CD4-positive, alpha-beta T cell treated with Interferon alpha-2 for 1 hour (primary cell): ENCODE measurements around the gene IRX2.

Experiments used
- DNase-seq, 2 donors: peaks; one replicate each; pipeline ENCODE4 v3.0.0-alpha.2; 2020 to 2022

The IRX2 gene

DNA sequence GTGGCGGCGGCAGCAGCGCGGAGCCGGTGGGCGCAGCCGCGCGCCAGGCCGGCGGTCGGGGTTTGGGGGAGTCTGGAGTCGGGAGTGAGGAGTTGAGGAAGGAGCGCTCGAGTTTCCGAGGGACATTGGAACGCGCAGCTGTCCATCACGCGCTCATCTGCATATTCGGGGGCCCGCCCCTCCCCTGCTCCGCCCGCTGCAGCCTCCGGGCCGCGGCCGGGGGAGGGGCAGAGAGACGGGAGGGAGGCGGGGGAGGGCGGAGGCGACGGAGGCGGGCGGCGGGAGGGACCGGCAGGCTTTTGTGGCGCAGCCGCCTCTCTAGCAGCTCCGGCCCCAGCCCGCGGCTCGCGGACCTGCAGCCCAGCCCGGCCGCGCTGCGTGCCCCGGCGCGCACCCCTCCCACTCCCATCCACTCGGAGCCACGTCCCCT, at the start of gene IRX2:
IRX2 (minus strand) TSS at position 86 of the 430 bp plus-strand sequence. CDS start 264 bp downstream, outside the sequence.
- no peak for DNase-seq

DNA sequence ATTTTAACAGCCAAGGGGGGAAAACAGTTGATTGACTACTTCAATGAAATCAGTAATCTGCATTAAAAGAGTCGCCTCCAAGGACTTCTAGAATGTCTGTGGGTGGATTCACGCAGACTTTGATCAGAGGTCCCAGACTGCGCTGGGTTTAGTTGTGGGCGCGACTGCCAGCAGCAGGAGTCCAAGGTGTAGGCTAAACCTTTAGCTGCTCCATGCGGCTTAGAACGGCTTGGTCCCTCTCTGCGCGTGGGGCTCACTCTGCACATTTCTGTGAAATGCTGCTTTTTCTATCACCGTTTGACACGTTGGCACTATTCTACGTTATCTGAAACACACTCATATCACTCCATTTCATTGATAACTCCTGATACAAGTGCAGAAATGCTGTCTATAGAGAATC, 48.6 kb upstream of the IRX2 start:
- no peak for DNase-seq

DNA sequence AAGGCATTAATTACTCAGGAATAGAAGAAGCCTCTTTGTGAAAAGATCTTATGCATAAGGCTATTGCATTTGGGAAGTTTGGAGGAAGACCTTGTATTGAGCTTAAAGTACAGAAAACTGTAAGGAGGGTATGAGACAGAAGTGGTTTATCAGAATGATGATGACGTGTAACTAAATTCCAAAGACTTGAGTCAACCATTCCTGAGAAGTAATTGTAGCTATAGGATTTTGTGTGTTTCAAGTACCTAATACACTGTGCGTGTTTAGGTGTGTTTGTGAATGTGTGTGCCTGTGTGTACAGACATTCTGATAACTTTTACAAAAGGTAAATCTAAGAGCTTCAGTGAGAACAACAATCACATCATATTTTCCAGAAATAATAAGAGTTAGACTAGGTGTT, 46.5 kb upstream of the IRX2 start:
- no peak for DNase-seq

DNA sequence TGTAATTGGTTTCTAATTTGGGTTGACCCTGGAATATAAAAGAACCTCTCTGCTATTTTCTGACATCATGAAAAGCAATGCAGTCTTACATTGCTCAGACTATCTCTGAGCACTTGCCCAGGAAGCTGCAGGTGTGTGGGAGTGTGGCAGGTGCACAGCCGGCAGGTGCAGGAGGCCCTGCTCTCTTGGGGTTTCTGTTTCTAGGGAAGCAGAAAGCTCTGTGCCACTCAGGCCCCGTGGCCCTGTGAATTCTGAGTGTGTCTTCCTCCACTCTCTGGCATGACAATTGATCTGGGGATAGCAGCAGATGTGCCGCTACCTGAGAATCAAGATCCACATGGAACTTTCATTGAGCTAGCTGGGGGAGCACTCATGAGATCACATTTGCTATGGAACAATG, 45.7 kb upstream of the IRX2 start:
- DNase-seq: no peak

DNA sequence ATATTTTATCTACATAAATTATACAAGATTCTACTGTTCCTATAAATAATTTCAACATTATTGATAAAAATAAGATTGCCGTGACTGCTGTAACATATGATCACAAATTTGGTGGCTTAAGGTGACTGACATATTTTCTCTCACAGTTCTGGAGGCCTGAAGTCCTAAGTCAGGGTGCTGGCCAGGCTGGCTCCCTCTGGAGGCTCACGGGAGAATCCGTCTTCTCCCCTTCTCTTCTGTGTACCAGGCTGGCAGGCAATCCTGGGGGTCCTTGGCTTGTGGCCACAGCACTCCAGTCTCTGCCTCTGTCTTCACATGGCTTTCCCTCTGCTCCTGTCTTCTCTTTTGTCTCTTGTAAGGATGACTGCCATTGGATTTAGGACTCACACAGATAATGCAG, 31.7 kb upstream of the IRX2 start:
- DNase-seq: no peak

DNA sequence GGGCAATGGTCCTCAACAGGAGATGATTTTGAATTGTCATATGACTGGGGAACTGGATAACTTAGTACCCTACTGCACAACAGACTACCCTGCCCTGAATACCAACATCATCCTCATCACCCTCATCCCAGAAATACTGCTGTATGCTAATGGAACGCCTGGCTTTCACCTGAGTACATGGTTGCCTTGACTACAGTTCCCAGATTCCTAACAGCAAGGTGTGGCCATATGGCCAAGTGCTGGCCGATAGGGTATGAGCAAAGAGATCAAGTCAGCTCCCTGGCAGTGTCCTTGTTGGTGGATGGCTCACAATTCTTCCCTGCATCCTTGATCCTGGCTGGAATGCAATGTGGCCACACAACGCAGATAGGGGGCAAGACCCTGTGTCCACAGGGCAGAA, 31.2 kb upstream of the IRX2 start:
- no peak for DNase-seq

DNA sequence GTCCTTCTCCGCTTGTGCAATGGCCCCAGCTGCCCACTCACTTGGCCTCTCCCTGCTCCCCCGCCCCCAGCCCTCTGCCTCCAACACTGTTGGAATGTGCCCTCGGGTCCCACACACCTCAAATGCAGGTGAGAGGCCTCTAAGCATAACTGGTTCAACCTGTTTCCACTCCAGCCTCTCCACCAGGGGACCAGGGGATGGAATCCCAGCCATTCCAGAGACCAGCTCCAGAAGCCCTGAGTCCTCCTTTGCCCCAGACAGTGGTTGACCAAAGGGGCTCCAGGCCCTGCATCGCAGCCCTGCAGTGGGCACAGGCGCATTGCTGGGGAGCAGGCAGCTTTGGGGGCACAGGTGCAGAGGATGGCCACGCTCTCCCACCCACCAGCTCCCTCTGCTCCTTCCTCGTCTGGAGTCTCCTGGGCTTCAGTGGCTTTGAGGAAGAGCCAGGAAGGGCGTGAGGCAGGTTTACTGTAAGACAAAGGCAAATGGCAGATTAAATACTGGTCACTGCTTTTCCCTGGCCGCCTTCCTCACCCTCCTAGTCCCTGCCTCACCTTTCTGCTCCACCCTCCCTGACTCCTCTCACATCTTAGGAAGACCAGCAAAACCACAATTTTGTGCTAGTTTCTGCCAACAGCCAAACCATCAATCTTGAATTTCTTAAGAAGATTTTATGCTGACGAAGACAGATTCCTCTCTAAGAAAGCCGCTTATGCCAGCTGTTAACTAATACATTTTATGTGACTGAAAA, 29.1 kb upstream of the IRX2 start:
- DNase-seq: no peak

DNA sequence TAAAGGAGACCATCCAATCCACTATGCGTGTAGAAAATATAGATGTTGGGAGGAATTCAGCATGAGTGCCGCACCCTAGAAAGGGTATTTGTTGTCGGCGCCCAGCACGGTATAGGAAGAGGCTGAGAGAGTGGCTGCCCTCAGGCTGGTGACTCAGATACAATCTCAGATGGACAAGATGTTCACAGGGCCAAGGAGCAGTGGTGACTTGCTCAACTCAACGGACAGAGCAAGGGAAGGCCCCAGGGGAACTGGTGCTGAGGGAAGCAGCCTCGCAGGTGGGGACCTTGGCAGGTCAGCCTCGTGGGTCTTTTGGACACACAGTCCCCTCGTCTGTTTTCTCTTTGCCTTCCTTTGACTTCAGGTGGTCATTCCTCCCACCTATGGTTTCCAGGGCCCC, 28.0 kb upstream of the IRX2 start:
- DNase-seq: no peak

DNA sequence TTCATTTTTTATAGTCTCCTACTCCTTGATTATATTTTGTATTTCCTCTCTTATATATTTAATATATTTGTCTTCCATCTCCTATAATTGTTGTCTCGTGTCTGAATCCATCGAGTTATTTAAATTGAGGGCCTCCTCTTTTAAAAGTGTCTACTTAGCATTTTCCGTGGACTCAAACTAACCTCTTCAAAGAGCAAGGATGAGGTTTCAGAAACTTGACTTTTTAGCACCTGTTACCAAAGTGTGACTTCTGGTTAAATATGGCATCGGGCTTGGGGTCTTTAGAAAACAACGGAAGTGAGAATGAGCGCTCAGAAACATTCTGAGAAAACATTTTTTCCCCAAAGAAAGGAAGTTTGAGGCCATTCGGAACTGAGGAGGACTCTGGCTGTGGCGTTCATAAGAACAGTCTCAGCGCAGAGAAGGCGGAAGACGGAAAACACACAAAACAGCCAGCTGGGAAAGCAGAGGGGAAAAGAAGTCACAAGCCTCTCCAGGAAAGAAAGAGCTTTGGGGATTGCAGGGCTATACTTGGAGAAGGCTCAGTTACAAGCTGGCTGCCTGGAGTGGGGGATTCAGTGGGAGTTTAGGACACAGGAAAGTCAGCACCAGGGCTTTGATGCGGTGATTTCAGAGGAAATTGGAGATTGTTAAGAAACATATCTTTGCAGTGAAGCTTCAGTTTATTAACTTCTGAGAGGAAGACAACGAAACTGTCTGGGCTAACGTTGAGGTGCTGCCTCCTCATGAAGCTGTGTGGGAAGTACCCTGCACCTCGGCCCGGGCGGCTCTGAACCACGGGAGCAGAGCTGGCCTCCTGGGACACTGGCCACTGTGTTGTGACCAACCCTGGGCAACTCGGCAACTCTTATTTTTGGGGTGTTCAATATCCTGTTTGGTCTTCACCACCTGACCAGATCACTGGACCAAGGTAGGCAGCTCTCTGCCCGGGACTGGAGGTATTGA, 25.1 kb upstream of the IRX2 start:
- no peak for DNase-seq

DNA sequence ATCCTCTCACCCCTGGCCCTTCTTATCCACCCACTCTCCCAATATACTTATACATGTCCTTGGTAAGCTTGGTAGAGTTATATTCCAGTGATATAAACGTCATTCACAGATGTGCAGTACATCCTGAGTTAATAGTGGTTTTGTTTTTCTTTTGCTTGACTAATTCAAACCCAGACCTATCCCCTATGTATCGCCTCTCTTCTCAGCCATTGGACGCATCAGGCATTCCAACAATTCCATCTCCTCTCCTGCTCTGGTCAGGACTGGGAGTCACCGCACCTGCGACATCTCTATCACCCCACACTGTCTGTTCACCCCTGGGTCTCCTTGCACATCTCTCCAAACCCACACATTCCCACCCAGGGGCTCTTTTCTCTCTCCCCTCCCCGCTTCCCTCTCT, 21.9 kb upstream of the IRX2 start:
- no peak for DNase-seq

DNA sequence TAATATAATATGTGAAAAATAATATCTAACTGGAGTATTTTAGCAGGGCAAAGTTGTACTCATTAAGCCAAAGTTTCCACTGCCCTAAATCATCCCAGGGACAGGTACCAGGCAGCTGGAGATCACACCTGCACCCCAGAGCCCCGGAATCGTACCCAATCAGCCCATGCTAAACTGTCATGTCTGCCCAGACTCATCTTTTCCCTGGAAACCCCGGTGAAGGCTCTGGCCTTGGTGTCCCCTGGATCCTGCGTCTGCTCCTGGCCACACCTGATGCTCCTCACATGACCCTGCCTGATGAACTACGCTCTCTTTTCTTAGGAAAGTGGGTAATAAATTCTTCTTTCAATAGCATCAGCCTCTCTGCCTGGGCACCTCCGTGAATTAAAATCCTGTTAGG, 15.6 kb upstream of the IRX2 start:
- DNase-seq: no peak

DNA sequence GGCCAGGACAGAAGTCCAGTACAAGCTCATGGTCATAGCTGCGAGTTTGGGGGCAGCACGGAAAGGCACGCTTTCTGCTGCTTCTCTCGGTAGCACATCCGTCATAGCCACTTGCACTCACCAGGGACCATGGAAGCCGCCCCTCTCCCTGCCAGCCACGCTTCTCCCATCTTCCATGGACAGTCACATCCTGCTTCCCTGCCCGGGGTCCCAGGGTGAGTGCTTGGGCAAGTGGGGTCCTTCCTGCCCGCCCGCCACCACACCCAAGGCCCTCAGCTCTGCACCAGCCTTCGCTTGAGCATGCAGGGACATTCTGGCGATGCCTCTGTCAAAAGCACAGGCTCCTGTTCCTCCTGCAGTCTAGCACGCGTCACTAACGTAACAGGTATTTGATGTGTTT, 13.1 kb upstream of the IRX2 start:
- DNase-seq: no peak

DNA sequence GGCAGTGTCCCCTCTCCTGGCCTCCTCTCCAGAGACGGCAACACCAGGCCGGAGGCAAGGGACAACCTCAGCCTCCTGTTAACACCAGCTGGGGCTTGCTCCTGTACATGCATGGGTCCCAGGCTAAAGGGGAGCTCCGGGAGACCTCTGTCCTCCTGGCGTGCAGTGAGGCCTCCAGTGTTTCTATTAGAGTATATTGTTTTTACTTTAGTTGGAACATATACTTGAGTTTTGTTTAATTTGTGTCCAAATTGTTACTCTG, 12.0 kb upstream of the IRX2 start:
- DNase-seq: no peak

DNA sequence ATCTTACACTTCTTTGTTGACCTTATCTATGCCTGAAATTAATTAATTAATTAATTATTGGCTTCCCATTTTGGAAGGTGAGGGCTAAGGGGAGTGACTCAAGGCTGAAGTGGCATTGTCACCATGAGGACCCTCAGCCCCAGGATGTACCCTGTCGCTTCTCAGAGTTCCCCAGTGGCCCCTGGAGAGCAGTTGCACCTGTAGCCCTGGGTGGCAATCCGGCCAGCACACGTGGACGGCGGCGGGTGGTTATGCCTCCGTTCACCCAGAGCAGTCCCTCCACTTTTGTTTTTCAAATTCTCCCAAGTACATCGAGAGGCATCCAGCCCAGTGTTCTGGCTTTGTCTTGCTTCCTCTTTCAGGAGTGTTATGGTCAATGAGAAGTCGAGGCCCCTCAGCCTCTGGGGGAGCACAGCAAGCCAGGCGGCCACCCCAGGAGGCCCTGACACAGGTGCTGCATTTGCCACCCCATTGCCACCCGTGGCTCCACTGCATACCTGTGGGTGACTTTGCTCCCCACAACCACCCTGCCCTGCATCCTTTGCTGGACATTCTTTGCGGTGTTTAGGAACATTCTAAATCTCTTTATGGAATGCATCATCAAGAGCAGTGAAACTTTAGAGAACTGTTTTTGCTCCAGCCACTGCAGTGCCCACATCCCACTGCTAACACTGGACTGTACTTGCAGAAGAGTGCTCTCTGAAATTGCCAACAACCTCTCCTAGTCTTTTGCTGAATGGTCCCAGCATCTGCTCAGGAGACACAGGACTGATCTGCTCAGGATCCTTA, 11.5 kb upstream of the IRX2 start:
- no peak for DNase-seq

DNA sequence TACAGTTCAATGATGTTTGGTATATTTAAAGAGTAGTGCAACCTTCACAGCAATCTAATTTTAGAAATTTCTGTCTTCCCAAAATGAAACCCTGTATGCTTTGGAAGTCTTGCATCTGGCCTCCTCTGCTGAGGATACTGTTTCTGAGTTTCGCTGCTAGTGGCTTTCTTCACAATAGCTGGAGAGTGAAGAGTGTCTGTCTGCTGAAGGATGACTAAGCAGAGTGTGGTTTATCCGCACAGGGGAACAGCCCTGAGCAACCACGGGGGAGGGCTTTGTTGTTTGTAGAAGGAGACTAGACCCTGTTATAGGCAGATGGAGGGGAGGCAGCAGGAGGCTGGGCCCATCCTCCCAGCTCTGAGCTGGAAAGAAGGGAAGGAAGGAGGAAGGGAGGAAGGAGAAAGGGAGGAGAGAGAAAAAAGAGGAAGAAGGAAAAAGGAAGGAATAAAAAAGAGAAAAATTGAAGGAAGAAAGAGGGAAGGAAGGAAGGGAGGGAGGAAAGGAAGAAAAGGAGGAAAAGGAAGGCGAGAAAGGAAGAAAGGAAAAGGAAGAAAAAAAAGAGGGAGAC, 10.5 kb upstream of the IRX2 start:
- no peak for DNase-seq

DNA sequence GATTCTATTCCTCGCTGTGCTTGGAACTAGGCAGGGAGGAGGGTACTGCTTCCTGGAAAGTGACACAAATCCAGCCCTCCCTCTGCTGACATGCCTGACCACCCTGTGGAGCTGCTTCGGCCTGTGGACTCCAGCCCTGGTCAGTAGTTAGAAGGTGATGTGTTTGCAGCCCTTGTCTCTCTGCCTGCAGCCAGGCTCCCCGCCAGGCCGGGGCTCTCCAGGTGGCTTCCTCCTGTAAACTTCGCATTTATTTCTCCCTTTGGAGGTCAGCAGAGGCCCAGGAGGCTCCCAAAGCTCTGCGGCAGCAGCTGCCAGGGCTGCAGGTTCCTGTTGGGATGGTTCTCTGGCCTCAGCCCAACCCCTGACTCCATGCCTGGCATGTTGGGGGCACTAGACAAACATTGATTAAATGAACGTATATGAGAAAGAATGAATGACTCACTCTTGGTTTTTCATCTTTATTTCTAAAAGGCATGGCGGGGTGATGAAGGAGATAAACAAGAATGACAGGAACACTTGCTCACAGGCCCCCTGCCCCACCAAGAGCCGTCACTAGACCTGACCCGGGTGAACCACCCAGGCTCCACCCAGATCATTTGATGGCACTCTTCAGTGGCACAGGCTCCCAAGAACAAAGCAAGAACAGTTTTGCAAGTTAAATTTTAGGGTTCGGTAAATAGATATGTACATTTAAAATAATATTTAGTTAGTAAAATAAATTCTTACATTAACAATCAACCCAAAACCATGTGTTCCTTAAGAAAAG, 8.4 kb upstream of the IRX2 start:
- no peak for DNase-seq

DNA sequence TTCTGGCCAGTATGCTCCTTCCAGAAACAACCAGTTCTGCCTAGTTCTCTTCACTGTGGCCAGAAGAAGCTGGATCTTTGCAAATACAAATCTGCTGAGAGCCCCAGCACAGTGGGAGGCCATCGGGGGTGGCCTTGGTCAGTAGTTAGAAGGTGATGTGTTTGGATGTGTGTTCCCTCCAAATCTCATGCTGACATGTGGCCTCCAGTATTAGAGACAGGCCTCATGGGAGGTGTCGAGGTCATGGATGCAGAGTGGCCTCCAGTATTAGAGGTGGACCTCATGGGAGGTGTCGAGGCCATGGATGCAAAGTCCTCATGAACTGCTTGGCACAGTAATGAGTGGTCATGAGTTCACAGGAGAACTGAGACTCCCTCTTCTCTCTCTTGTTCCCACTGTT, 7.6 kb upstream of the IRX2 start:
- DNase-seq: no peak

DNA sequence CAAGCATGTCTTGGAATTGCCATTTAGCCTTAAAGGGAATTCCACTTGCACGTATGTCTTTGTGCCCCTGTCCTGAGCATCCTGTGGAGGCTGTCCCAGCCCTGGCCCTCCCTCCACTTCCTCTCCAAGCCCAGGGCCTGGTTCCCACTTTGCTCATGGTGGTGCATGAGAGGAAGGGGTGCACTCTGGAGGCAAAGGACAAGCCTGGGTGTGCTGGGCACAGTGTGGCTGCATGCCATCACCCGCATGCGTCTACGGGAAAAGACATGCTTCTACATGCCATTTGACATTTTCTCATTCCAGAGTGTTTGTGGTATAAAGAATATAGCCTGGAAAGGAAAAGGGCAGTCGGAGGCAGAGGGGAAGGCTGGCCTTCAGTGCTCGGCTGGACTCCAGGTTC, 7.2 kb upstream of the IRX2 start:
- DNase-seq: no peak

DNA sequence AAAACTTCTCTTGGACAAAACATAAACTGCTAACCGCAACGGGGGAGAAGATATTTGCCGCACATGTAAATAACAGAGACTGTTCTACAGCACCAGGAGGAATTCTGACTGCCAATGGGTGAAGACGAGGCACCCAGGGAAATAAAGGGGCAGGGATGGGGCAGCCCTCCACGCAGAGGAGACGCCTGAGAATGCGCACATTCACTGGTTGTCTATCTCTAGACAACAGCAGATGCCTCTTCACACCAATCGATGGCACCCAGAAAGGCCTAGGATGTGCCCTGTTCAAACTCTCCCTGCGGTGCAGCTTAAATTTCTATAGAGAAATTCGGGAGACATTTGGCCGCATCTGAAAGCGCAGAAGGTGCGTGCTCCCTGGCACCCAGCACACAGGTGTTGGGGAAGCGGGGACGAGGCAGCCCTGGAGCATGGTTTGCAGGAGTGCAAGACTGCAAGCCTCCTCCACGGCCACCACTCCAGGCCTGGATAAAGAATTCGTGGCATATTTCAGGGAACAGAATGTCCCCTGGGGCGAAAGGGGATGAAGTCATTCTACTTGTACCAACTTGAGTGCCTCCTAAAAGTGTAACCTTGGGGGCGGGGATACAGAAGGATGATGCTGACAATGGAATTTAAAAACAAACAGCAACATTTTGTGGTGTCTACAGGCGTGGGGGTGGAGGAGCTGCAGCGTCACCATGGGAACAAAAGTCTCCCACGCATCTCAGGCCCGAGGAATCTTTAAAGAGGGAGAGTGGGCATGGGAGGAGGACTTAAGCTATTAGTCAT, 6.3 kb upstream of the IRX2 start:
- DNase-seq: no peak

DNA sequence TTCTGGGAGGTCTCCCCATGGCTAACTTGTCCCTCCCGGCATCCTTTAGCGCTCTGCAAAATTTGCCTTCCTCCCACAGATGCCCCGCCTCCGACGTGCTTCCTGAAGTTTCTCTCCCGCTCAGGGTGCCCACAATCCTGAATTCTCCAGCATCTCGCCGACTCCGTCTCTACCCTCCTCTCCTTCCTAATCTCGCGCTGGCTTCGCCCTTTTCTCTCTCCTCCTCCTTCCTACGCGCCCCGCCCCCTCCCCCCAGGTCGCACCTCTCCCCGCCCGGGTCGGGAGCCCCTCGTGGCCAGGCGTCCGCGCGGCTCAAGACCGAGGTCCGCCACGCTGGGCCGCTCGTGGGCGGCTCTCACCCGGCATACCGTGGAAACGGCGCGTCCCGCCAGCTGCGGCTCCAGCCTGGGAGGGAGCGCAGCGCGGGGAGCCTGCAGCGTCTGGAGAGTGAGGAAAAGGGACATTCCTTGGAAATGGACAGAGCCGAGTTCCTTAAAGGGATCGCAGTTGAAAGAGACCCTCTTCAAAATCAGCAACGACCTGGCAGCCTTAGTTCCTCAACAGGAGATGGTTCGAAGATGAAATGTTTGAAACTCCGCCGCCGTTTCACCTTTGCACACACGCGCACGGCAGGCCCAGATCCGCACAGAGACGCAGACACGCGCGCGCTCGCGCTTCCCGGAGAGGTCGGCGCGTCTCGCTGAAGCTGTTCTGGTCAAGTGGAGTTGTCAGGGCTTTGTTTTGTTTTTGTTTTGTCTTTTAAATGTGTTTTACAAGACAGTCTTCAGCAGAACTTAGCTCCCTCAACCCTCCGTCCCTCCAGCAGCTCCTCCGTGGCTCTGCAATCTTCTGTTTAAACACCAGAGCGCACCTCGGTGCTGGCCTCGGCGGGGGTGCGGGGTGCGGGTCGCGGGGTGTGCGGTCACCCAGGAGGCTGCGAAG, 5.0 kb upstream of the IRX2 start:
- no peak for DNase-seq
